NB4 (cell line): ENCODE data around the gene ARHGAP26.

Experiments
- MYC ChIP-seq: IDR thresholded peaks from 2 replicates; pipeline ENCODE4 v1.6.1; 2011; ENCODE audit warnings: low read depth, low read length
- POLR2A ChIP-seq: IDR thresholded peaks from 2 replicates; pipeline ENCODE4 v1.6.1; 2011; ENCODE audit warnings: mild to moderate bottlenecking; ENCODE audit not compliant: insufficient read length; ENCODE audit errors: extremely low read depth
- TF ChIP-seq, protein P1 (sequence below): IDR thresholded peaks from one replicate; pipeline ENCODE4 v1.5.1; 2012; ENCODE audit warnings: low read depth, low read length
- TF ChIP-seq, protein P2 (sequence below): IDR thresholded peaks from 2 replicates; pipeline ENCODE4 v1.6.1; 2011; ENCODE audit warnings: low read depth, low read length

DNA sequence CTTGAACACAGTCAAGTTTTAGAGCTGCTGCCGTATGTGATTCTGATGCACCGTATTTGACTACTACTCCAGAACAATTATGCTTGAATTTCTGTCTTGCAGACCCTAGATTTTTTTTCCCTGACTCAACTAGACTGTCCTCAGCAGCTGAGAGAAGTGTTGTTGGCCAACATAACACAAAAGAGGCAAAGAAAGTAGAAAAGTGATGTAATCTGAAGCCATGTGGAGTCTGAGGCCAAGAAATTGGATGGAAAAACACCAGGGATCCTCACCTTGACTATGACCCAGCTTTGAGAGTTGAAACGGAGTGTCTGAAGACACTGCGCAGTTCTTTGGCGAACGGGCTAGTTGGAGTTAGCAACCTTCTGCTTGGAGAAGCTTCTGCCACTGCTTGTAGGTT, 48.0 kb upstream of the ARHGAP26 start:
- TF ChIP-seq, protein P1, sequence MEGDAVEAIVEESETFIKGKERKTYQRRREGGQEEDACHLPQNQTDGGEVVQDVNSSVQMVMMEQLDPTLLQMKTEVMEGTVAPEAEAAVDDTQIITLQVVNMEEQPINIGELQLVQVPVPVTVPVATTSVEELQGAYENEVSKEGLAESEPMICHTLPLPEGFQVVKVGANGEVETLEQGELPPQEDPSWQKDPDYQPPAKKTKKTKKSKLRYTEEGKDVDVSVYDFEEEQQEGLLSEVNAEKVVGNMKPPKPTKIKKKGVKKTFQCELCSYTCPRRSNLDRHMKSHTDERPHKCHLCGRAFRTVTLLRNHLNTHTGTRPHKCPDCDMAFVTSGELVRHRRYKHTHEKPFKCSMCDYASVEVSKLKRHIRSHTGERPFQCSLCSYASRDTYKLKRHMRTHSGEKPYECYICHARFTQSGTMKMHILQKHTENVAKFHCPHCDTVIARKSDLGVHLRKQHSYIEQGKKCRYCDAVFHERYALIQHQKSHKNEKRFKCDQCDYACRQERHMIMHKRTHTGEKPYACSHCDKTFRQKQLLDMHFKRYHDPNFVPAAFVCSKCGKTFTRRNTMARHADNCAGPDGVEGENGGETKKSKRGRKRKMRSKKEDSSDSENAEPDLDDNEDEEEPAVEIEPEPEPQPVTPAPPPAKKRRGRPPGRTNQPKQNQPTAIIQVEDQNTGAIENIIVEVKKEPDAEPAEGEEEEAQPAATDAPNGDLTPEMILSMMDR = no peak
- TF ChIP-seq POLR2A (no peak), MYC (no peak)
- TF ChIP-seq, protein P2, sequence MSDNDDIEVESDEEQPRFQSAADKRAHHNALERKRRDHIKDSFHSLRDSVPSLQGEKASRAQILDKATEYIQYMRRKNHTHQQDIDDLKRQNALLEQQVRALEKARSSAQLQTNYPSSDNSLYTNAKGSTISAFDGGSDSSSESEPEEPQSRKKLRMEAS = no peak
